NCI-H187 treated with DMSO at 0.1 percent for 48 hours (cell line): ENCODE data around the gene EYA2.

ENCODE experiments used
- DNase-seq: peaks from one replicate; lab custom pipeline; 2025; lab: John Stamatoyannopoulos, UW

EYA2 gene

DNA sequence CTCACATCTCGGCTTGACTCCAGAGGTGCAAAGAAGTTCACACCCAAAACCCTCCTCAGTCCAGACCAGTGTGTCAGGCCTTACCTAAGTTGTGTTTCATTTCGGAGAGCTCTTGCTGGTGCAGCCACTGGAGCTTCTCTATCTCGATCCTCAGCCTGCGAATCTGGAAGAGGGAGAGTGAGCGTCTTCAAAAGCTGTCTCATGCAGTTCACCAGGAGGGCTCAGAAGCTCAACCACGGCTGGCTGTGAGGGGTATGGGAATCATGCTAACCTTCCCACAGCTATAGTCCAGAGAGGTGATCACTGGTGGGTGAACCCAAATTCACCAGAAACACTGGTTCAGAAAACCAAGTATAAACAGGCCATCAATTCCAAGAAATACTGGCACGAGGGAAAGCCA, 332.5 kb downstream of the EYA2 start:
- no peak for DNase-seq

DNA sequence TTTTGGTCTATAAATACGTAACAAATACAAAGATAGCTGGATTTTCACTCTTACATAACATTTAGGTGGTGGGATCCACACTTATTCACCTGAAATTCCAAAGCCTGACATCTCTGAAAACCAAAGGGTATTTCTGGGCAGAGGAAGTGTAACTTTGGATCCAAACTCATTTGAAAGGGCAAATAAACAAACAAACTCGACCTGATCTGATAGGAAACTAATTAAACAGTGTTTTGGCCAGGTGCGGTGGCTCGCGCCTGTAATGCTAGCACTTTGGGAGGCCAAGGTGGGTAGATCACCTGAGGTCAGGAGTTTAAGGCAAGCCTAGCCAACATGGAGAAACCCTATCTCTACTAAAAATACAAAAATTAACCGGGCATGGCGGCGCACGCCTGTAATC, 332.9 kb downstream of the EYA2 start:
- no peak for DNase-seq

DNA sequence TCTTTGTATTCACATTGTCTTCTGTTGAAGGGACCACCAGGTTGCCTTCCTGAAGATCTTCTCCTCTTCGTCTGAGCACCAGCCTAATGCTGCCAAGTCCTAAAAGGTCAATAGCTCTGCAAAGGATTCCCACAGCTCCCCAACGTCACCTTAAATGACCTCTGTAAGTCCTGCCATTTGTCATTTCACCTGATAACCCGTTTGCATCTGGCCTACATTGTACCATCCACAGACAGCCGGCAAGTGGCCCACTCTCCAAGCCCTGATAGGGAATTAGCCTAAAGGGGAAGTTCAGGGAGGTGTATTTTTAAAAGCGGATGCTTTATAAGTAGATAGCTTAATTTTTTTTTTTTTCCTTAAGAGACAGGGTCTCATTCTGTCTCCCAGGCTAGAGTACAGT, 334.0 kb downstream of the EYA2 start:
- DNase-seq, result no peak

DNA sequence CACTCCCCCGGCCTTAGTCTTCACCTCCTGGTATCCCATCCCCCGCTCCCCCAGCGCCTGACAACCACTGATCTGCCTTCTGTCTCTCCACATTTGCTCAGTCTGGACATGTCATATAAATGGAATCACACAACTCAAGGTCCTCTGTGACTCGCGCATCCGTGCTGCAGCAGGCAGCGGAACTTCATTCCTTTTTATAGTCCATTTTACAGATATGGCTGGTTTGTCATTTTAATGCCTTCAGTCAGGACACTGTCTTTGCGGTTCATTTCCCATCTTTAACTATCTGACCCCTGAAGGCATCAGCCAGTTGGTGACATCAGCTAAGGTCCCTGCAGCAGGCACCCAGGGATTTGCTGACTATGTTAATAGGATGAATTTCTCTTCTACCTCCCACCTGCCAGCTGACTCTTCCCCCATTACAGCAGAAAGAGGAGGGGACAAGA, 336.2 kb downstream of the EYA2 start:
- DNase-seq, result no peak

DNA sequence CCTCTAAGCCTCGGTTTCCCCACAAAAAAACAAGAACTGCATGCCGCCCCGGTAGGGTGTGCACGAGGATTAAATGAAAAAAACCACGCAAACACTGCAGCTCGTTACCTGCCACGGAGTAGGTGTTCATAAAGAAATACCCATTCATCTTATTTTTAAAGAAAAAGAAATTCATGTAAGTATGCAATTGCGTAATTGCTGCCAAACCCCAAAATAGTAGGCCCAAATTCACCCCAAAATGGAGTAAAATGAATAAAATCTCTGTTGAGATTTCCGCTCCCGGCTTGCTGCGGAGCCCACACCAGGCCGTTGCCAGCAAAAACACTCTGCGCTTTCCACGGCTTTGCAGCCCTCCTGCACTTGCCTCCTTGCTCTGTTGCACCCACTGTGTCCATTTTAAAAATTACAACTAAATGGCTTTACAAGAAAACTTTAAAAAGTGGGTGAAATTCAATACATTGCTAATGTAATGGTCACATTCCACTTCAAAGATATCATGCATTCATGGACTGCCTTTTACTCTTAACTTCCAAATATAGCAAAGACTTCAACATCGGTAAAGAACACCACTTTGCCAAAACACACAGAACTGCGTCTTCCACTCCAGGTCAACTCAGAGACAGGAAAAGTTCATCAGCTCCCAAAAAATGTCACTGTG, 336.9 kb downstream of the EYA2 start:
- no peak for DNase-seq

DNA sequence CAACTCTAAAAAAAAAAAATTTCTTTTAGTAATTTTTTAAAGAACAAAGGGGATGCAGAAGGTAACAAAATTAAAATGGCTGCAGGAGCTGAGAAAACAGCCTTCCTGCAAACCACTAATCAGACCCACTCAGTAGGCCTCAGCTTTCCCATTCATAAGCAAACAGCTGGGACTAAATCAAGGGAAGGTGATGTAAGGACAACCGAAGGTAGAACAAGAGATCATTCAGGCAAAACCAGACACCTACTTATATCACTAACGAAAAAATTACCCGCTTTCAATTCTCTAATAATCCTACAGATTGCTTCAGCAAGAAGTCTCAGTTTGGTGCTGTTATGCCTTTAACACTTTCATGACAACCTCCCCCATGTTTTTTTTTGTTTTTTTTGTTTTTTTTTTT, 337.9 kb downstream of the EYA2 start:
- DNase-seq, result no peak

DNA sequence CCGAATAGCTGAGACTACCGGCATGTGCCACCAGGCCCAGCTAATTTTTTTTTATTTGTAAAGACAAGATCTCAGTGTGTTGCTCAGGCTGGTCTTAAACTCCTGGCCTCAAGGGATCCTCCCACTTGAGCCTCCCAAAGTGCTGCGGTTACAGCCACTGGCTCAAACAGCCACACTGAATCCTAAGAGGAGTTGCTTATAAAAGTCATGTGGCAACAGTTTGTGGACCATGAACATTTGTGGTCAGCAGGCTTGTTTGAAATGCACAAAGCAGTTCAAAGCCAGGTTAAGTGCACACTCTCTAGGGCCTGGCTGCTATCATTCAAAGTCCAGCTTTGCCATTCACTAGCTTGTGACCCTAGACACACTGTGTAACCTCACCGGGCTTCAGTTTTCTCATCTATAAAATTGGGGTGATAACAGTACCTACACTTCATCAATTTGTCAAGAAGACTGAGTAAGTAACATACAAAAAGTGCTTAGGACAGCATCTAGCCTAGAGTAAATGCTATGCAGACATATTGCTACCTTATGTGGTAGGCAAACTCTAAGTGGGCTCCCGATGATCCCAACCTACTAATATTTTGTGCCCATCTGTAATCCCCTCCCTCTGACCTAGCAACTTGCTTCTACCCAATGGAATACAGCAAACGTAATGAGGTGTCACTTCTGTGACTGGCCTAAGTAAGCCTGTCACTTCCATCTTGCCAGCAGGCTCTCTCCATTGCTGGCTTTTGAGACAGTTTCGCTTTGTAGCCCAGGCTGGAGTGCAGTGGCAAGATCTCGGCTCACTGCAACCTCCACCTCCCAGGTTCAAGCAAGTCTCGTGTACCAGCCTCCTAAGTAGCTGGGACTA, 338.9 kb downstream of the EYA2 start:
- DNase-seq, result no peak

DNA sequence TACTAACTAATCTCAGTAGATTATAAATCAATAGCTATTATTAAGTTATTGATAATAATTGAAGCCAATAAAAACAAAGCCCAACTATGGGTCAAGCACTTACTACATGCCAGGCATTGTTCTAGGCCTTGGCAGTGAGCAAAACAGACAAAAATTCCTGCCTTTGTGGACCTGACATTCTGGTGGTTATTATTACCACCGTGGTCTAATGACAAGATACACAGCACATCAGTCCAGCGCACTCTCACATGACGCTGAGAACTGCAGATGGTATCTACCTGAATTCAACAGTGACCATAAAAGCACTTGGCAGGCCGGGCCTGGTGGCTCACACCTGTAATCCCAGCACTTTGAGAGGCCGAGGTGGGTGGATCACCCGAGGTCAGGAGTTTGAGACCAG, 340.5 kb downstream of the EYA2 start:
- no peak for DNase-seq

DNA sequence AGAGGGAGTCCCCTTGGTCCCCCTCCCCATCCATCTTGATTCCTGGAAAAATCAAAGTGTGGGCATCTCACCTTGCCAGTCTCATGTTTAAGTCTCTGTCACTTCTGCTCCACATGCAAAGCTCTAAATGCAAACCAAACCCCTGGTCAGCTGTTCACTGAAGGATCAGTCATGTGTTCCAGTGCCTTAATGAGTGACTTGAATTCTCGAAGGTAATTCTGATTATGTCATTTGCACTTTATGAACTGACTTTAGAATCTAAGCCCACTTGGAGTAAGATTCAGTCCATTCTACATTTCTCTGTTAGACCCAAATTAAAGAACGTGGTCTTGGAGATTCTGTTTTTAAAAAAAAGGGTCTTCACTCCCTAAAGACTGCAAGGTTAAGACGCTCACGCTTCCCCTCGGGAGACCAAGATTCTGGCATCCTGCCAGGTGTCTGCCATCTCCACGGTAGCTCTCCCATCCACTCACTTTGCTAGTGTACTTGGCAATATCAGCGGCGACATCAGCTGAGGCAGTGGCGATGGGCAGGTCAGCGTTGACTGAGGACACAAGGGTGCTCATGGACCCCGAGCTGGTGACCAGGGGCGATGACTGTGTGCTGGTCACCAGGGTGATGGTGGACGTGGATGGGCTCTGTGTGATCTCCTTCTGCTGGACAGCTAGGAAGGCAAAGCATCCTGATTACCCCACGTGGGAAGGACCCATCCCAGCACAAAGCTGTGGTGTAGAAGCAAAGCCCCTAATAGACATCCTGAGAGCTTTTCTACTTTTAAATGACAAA, 341.4 kb downstream of the EYA2 start:
- DNase-seq, result no peak

DNA sequence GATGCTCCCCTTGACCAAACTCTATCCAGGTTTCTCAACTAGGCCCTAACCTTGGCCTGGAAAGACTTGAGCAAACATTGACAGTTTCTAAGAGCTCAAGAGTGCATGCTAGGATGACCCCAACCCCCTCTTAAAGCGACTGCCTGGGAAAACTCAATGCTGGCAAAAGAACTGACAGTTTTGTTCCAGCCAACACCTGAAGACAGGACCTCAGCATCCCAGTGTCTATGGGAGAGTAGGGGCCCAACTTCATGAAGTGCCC, 341.9 kb downstream of the EYA2 start:
- no peak for DNase-seq

DNA sequence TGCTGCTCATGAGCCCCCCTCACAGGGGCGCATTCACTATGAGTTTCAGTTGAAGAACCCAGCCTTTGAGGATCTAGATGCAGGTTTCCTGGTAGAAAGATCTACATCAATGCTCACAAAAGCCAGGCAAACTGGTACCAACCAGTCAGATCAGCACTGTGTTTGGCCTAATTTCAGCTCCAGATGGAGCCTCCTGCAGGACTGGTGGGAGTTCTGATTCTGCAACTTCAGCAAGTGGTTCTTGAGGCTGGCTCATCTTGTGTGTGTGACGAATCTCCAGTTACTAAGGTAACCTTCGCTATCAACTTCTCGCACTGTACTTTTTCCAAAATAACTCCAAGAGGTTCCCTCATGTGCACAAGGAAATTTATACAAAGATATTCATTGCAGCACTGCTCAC, 343.1 kb downstream of the EYA2 start:
- DNase-seq, result no peak
